ENCODE data around the gene RBFOX1.

The RBFOX1 gene

DNA sequence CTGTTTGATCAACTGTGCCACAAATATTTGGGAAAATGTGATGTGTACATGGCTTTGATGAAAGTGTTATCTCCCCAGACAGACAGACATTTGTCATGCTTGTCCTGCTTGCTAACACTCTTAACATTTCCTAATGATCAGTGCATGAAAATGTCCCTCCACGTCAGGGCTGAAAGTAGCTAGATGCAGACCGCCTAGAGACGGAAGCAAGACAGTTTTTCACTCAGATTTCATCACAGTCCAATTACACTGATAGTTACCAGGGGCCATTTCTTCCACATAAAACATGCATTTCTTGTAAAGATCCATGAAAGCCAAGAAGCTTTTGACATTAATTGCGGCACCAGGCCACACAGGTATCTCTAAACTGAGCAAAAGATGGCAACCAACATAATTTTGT, 347.7 kb downstream of the RBFOX1 start:
- no peak for DNase-seq (ENCODE audit: low read depth in 2 of 2)

DNA sequence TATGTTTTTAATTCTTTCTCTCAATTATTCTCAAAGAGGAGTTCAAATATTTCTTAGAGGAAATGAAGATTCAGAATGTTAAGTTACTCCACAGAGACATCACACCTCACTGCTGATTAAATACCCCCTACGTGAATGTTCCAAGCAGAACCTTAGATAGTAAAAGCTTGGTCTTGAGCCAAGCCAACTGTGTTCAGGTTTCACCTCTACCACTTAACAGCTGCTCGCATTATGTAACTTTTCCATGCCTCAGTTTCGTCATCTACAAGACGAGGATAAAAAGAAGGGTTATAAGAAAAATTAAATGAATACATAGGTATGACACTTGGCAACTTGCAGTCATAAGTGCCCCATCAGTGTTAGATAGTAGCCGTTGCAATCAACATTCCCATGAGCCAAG, 356.2 kb downstream of the RBFOX1 start:
- DNase-seq (ENCODE audit: low read depth in 2 of 2): no peak

DNA sequence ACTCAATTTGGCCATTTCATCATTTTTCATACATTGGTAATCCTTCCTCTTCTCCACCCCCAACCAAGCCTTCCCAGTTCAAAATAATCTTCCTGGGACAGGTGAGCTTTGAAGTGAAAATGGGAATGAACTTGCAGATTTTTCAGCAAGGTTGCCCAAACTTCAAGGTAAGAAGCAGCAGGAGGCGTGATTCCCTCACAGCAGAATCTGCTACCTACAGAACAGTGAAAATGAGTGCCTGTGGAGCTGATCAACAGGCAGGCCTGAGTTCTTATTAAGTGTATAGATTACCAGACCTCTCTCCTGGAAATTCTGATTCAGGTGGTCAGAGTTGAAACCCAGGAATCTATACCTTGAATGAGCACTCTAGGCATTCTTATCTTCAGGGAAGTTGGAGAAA, 356.6 kb downstream of the RBFOX1 start:
- no peak for DNase-seq (ENCODE audit: low read depth in 2 of 2)

DNA sequence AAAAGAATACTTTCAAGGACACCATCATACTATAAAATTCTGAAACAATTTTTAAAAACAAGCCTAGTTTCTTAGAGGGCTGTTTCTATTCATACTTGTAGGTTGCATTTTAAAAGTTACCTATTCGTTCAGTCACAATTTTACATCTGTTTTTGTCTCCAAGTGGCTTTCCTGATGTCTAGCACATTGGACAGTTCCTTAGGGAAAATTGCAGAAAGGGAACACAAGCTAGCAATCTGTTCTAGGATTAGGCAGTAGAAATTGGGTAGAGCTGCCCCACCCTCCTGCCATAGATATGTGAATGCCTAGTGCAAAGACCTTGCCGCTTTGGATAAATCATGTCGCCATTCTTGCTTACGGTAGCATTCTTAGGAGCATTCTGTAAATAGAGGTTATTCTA, 358.9 kb downstream of the RBFOX1 start:
- DNase-seq (ENCODE audit: low read depth in 2 of 2): no peak

DNA sequence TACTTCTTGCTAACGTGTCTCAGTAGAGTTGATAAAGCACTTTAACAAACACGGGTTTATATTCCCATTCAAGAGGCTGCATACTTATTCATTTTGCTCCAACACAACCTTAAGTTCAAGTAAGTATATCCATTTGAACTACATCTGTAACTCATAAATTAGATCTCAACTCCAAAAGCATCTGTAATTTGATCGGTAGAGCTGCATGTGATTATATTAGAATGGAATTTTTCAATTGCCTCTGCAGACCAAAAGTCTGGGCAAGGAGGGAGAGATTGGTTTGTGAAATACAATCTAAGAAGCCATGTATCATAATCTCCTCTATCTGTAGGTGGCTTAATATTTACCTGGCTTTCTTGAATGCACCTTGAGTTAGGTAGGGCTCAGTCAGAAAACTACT, 371.0 kb downstream of the RBFOX1 start:
- no peak for DNase-seq (ENCODE audit: low read depth in 2 of 2)

DNA sequence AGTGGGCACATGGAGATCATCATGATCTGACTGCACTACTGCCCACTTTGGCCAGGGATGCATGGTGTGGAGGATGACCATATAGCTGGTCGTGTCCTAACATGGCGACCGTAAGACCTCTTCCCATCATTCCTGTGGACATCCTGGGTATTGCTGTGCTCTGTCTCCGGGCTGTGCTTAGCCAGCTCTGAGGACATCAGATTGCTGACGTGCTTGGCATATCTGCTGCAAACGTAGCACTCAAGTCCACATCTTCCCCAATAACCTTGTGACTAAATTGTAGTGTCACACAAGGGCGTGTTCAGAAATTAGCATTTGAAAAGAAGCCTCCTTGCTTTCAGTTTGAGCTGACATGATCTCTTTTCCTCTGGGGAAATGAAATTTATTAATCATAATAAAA, 373.2 kb downstream of the RBFOX1 start:
- no peak for DNase-seq (ENCODE audit: low read depth in 2 of 2)

DNA sequence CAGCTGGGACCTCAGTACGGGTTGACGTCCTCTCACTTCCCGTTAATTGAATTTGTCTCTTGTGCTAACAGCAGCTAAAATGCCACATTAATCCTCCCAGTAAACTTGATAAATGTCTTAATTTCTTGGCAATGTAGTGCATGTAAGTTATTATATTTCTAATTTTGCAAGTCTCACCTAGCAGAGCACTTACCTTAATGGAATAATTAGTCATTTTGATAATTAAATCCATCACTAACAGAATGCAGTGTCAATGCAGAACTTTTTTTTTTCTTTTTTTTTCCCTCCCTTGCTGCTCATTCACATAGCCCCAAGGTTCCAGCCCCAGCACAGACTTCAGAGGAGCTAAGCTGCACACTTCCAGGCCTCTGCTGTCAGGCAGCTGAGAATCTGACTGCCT, 376.5 kb downstream of the RBFOX1 start:
- DNase-seq (ENCODE audit: low read depth in 2 of 2): no peak

DNA sequence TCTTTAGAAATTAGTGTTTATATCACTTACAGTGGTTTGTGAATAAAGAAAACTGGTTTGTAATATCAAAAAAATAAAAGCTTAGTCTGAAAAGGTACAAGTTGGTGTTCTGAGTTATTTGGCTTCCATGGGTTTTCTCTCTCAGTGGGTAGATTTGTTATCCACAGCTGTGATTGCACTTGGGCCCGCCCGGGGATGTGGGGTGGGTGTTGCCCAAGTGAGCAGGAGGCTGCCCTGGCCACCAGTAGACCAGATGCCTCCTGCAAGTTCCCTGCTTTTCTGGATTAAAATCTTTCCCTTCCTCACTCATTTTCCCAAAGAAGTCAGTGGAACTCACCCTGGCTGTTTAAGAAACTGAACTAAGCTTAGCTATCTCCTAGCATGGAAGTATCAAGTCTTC, 380.6 kb downstream of the RBFOX1 start:
- no peak for DNase-seq (ENCODE audit: low read depth in 2 of 2)

DNA sequence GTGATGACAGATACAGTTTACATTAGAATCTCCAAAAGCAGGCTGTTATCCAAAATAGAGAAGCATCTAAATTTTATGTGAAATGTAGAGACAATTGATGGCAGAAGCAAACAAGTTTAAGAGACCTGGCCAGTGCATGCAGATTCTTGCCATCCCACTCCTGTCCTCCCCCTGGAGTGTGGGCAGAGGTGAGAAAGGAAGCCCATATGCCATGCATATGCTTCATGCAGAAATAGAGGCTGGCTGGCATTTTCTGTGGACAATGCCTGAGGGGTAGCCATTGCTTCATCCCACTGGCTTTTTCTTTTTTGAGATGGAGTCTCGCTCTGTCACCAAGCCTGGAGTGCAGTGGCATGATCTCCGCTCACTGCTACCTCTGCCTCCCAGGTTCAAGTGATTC, 382.1 kb downstream of the RBFOX1 start:
- no peak for DNase-seq (ENCODE audit: low read depth in 2 of 2)

DNA sequence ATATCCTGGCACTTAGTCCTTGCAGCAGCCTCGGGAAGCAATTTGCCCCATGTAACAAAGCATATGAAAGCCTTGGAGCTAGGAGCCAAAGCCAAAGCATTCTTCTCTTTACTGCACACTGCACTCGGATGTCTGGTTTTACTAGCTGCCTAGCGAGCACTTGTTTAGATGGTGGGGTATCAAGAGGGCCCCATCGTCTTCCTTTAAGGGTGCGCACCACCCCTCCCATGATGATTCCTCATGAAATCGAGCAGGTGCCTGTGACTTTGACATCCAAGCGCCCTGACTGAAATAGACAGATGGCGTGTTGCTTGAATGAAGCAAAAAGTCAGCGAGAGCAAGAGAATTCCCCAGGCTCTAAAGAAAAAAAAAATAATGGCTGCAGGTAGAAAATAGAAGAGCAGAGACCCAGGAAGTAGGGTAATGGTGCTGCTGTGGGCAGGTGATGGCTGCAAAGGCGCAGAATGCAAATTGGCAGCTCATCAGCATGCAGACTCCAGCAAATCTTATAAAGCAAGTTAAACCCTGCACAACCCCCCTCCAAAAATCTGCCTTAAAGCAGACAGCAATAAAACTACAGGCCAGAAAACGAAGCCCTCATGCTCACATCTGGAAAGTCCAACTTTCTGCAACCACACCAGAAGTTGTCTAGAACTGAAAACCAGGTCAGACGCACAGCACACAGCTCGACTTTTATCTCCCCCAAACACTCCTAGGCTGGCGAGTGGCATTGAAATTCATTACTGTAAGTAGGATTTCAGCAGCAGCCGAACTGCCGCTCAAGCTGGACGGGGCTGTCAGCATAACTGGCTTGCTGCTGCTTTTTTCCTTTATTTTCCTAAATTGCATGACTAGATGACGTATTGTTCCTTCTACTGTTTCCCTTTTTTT, 384.3 kb downstream of the RBFOX1 start:
- no peak for DNase-seq (ENCODE audit: low read depth in 2 of 2)

DNA sequence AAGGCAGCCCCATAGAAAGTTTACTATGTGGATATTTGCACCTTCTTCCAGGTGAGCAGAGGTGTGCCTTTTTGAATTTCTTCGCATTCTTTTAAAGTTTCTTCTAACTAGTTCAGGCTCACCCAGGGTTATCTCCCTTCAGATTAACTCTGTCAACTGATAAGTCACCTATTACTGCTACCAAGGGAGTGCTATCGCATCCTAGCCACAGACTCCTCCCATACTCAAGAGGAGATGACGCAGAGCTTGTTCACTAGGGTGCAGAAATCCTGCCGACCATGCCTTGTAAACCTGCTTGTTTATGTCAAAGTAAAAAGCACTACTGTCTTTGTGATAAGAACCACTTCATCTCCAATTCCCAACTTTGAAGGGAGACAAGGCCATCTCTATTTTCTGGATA, 390.1 kb downstream of the RBFOX1 start:
- no peak for DNase-seq (ENCODE audit: low read depth in 2 of 2)

DNA sequence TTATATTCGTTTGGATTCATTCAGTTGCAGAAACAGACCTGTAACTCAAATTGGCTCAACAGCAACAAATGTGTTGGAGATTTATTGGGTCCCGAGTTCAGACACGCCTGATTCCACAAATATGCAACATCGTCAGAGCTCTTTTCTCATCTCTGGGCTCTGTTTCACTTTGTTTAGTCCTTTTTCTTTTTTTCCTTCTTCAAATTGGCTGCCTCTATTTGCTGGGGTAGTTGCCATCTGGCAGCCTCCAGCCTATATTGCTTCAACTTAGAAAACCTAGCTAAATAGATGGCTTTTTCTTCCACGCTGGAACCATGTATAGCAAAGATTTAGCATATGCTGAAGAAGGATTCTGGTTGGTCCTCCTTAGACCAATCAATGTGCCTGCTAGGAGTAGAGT, 398.5 kb downstream of the RBFOX1 start:
- no peak for DNase-seq (ENCODE audit: low read depth in 2 of 2)

DNA sequence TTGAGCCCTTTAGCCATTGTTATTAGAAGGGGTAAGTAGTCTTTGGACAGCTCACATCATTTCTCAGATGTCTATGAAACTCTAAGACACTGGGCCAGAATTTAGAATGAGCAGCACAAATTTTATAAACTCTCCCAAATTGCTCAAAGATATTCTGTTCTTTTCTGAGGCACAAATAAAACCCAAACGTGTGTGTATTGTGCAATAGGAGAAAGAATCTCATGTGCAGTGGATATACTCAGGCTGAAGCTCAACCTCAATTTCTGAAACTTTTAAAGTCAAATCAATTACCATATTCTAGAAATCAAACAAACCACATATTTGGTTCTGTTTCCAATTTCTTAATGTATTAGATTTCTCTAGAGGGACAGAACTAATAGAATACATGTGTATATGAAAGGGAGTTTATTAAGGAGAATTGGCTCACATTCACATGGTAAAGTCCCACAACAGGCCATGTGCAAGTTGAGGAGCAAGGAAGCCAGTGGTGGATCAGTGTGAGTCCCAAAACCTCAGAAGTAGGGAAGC, 403.6 kb downstream of the RBFOX1 start:
- DNase-seq (ENCODE audit: low read depth in 2 of 2): no peak

DNA sequence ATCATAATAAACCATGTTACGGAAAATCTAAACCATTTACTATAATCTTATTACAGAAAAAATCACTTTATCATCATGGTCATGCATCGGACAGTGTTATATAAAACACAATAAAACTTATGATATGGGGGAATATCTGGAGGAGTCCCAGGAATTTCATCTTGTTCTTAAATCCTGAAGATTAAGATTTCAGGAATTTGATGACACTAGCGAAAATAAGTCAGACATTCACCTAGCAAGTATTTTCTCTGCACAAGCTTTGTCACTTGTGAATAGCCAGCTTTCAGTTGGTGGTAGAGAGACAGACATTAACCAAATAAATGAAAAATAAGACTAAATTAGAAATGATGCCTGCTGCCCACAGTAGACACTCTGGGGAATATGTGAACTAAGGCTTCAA, 410.0 kb downstream of the RBFOX1 start:
- DNase-seq (ENCODE audit: low read depth in 2 of 2): no peak

DNA sequence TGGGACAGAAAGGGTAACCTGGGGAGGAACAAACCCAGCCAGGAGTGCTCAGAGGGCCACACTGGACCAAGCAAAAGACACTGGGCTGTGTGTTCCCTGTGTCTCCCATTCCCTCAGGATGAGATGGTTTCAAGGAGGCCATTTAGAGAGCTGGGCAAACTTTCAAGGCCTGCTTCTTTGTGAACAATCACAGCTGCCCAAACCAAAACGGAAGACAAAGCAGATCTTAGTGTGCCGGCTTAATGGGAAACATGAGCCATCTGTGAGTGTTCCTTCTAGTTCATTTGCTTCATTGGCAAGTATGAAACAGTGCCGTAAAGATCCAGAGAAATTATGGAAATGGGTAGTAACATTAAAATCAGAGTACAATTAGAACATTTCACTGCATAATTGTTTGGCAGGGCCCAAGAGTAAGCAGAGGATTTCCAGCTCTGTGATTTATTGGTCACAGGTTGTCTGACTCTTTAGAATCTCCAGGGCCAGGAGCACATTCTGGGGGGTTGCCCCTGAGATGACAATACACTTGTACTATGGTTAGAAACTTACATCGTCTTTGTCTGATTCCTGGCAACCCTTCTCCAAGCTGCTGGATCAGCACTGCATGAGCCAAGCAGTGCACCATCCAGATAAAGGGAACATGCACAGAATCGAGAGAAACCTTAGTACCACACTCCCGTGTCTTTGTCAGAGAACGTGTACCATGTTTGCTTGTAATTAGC, 412.1 kb downstream of the RBFOX1 start:
- no peak for DNase-seq (ENCODE audit: low read depth in 2 of 2)

DNA sequence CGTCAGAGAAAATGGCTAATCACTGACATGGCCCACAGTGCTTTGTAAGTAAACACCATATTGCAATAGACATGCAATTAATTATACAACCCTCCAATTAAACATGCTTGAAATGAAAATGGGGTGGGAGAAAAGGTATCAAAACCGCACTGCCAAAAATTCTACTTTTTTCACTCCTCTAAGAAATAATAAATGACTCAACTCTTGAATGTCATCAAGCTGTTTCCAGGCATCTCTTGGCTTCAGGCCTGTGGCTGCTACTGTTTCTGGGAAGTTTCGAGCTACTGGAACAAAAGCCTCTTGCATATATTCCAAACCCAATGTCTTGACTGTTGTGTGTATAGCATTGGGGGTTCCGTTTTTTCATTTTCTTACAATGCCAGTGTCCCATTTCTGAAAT, 412.6 kb downstream of the RBFOX1 start:
- no peak for DNase-seq (ENCODE audit: low read depth in 2 of 2)

DNA sequence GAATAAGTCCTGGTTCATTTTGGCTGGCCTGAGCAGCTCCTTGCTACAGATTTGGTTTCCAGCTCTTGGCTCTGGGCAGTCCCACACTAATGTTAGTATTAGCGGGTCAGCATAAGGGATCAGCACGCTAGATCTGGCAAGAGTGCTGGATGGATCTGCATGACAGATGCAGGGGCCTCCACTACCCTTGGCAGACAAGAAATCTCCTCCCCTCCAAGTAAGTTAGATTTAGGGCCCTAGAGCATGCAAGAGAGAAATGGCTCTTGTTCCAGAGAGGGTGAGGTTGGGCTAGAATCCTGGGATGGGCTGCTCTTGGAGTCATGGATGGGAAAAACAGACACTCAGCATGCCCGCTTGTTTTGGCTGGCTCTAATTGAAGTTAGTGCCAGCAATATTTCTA, 414.3 kb downstream of the RBFOX1 start:
- DNase-seq (ENCODE audit: low read depth in 2 of 2): no peak

DNA sequence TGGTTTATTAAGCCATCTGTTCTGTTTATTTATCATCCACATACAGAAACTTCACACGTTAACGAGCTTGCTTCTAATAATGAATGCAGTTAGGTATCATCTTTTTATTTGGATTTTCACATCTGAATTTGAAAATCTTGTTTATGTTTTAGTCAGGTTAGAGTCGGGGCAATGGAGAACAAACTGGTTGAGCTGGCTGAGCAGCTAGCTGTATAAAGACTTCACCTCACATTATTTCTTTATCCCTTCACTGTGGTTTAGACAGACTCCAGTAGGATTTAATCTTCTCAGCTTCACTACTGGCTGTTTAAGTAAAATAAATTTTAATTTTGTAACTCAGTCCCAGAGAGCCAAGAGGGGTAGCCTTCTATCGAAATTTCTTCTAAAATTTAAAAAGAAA, 415.9 kb downstream of the RBFOX1 start:
- DNase-seq (ENCODE audit: low read depth in 2 of 2): no peak

DNA sequence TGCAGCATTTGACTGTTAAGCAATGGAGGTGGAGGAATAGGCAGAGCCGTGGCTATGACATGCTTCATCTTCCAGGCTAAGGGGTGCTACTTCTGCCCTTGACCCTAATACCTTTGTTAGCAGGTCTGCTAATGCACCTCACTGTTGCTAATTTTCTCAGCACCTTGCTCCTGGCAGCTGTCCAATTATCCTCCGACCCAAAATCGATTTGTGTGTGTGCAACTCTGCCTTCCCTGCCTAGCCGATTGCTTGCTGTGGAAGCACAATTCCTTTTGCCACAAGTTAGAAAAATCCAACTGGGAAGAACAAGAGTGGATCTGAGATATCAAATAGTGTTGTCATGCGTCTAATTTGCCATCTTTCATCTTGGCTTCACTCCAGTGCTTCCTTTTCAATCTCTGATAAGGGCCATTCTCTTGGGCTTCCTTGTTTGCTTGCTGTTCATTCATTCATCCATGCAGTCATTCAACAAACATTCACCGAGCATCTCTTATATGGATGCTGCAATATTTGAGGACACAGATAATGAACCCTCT, 422.8 kb downstream of the RBFOX1 start:
- no peak for DNase-seq (ENCODE audit: low read depth in 2 of 2)
